GM19351 (cell line): Measurements from ENCODE around the gene TWF2.
A peak's percentile ranks its signal among the peaks of the same experiment; 100 is the strongest.

ENCODE experiments used
- ATAC-seq: cut with Tn5 transposase; IDR thresholded peaks from one replicate; pipeline ENCODE4 v1.9.1; 2021; ENCODE audit warnings: mild to moderate bottlenecking, moderate library complexity; ENCODE audit not compliant: unreplicated experiment

TWF2 gene

DNA sequence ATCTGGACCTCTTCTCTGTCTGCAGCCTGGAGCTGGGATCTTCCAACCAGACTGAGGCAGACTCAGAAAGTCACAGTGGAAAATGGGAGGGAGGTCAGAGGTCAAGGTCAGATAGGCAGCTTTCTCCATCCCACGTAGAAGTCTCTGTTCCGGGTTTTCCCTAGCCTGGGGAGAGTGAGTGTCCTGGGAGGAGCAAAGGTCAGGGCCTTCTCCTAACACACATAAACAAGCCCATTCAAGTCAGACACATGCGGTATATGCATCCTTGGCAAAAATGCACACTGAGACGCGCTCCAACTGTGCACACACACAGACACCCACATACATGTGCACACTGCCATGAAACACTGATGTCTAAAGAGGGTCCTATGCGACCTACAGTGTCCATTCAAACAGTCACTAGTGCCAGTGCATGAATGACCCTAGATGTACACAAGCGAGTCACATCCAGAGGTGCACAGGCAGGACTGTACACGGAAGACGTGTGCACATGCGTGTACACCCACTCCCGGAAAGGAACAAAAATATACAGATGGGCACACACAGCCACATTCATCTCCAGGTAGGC lies 681 bp downstream of the TWF2 start:
- ATAC-seq: peak; percentile 10

DNA sequence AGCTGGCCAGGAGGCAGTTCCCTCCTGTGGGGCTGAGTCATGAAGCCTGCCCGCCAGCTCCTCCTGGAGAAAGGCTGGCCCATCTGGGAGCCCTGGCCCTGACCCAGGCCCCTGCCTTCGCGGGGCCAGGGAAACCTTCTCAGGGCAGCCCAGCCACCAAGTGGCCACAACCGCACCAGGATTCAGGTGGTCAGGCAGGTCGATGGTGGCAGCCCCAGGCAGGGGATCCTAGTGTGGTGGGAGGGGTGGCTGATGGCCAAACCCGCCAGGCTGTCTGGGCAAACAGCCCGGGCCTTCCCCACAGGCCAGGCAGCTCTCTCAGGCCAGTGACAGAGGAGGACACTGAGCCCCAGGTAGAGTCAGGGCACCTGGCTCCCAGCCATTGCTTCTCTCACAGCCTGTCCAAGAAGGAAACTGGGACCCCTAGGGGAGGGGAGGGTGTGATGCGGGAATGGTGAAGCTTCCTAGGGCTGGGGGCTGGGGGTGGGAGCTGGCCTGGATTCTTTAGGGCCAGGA lies 1.2 kb downstream of the TWF2 start:
- ATAC-seq: no peak

DNA sequence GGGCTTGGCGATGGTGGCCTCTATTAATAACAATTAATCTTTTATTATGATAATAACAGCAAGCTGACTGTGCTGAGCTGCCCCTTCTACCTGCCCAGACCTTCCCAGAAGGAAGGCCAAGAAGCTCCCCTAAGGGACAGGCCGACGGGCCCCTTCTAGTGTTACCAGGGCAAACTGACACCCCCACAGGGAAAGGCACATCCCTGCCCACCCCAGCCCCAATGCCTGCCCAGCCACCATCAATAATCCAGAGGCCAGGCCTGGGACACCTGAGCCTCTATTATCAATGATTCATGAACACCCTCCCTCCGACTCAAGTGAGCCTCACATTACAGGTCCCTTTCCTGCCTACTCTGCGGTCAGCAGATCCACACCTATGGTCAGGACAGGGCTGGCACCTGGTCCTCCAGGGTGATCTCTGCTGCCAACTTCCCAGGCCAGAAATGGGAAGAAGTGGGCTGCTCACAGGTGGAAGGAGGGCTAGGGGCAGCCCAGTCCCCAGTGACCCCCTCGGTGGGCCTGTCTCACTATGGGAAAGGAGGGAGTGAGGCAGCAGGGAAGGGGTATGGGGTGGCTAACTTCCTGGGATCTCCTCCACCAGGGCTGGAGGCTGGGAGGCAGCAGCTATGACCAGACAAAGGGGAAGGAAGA lies 1.8 kb downstream of the TWF2 start:
- no peak for ATAC-seq

DNA sequence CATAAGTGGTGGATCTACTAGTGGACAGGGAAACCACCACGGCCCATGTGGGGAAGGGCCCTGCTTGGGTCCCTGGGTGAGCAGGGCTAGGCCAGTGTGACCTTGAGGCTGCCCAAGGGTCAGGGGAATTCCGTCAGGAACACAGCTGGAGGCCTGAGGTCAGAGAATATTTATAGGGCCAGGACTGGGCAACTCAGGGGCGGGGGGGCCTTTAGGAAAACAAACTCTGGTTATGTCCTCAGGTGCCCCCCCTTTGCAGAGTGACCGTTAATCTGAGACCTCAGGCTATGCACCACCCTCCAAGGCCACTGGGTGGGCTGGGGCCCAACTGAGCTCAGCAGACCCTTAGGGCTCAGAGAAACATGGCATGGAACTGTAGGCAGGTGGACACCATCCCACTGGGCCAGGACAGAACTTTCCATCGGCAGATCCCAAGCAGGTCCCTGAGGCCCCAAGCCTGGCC lies 2.5 kb downstream of the TWF2 start:
- no peak for ATAC-seq

DNA sequence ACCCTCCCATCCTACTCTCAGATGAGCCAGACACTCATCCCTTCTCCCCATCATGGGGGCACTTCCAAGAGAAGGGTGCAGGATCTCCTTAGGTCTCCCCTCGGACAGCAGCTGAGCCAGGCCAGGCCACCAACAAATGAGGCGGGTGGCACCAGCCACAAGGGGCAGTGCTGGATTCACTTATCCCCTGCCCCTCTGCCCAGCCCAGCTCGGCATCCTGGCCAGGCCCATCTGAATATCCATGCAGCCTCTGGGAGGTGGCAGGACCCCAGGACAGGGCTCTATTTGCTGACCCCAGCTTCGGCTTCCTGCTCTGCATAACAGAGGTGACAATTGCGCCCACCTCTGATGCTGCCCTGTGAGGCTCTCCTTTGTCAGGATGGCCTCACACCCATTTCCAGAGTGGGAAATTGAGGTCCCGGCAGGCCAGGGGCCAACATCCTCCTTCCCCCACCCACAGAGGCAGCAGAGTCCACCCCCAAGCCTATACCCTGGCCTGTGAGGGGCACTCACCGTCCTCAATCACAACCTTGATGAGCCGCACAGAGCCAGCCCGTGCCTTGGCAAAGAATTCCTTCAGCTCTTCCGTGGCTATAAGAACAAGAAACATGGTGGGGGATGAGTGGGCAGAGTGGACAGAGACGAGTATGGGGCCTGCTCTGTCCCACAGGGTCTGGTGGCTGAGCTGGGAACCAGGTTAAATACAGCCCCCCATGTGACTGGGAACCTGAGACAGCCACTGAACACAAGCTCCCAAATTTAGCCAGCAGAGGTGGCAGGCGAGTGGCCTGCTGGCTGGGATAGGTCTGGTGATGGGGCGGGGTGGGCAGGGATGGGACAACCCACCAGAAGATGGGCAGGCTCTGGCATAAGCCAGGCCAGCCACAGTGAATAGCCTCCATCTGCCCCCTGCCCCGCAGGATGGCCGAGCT lies 4.2 kb downstream of the TWF2 start:
- no peak for ATAC-seq

DNA sequence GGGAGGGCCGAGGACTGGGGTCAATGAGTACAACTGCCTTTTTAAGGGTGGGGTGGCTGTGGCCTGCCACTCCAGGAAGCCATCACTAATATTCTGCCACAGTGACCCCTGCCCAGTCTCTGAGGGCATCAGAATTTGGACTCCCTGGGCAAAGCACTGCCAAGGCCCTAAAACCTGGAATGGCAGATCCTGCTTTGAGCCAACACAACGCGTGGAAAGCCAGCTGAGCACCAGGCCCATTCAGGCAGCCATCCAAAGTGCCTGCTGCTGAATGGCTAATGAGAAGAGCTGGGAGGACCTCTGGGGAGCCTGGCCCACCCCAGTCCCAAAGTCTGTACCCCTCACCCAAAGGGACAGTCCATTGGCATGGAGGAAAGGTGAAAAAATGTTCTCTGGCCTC lies 5.0 kb downstream of the TWF2 start:
- no peak for ATAC-seq

DNA sequence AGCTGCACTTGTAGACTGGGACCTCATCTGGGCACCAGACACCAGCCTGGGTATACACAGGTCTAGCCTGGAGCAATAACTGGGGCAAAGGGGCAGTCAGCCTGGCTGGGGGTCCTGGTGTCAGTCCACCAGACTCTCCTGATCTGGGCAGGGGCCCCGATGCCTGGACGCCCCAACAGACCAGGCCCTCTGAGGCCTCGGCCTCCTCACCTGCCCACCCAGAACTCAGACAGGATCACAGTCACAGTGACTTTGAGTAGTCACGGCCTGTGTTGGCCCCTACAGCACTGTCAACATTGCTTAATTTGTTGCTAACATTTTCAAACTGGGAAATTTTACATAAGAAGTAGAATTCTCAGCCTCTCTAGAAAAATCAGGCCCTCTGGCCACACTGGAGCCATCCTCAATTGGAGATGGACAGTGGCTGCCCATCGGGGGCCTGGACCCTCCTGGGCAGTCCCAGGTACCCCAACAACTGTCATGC lies 5.8 kb downstream of the TWF2 start:
- no peak for ATAC-seq

DNA sequence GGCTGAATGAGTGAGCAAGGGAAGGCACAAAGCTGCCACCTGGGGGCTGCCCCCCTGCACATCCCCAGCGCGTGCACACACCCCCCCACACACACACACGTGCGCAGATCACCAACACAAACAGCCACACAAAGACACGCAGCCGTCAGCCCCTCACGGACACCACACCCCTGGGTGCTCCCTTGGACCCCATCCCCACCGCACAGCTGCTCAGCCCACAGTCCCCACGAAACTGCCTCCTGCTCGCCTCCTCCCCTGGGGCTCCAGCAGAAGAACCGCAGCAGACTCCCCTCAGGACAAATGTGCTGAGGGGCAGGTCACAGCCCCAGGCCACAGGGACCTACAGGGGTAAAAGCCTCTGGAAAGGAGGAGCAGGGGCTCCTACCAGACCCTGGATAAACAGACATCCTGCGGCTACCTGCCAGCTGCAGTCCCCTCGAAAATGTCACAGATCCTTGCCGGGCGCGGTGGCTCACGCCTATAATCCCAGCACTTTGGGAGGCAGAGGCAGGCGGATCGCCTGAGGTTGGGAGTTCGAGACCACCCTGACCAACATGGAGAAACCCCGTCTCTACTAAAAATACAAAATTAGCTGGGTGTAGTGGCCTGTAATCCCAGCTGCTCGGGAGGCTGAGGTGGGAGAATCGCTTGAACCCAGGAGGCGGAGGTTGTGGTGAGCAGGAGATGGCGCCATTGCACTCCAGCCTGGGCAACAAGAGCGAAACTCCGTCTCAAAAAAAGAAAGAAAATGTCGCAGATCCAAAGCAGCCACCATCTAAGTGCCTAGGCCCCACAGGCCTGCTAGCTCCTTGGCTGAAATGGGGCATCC lies 6.5 kb downstream of the TWF2 start:
- no peak for ATAC-seq

DNA sequence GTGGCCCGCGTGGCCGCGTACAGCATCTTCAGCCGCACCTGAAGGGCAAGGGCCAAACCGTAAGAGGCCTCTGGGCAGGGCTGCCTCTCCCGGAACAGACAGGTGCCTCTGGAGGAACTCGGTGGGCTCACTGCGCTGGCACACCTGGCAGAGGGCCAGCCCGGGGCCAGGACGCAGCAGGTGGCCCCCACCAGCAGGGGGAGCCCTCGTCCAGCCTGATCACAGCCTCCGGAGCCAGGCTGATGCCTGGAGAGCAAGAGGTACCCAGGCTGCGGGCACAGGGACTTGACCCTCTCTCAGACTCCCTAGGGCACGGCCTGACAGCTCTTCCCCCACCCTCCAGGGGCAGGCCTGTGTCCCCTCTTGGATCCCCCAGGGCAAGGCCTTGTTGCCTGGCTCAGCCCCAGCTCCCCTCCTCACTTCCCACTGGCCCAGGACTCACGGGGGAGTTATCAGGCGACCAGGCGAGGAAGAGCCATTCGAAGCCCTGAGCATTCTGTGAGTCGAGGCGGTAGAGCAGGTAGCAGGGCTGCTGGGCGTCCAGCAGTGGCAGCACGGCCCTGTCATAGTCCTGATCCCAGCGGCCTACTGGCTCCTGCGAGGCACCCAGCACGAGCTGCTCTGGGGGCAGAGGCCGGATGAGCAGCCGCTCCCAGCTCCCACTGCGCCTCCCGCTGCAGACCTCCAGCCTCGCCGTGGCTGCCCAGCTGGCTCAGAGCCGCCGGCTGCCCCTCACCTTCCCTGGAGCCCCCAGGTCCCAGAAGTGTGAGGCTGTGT lies 7.3 kb downstream of the TWF2 start:
- no peak for ATAC-seq

DNA sequence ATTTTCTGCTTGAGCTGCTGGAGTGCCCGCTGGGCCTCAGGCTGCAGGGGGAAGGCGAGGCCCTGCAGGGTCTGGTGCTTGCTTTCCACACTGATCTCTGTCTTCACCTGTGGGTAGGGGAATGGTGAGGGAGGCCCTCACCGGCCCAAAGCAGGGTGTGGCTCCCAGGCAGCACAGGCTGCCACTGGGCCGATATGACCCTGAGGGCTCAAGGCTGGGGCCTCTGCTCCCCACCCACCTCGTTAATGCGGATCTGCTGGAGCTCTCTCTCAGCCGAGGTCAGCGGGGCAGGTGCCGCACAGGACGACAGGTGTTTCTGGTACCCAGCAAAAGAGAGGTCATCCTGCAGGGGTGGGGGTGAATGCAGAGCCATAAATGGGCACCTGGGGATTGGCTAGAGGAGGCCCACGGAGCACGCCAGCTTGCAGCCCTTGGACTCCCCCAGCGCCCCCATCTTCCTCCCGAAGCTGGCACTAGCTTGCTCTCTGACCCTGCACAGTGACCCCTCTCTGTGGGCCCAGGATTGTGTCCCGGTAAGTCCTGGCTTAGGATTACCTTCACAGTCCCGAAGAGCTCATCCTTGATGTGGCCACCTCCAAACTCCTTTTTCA lies 8.0 kb downstream of the TWF2 start:
- ATAC-seq: no peak

DNA sequence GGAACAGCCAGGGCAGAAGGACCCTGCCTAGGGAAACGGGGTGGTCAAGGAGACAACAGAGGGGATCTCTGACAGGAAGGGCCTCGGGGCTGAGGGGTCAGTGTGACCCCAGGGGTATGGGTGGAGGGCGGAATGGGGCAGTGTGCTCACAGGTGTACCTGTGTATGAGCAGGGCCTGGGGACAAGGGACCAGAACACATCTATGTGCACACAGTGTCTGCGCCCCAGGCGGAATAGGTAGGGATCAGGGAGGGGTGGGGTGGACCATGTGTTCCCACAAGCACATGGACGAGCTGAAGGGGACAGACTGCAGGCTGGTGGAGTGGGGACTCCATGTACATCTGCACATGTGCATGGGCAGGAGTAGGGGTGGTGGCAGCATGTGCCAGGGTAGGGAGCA lies 8.5 kb downstream of the TWF2 start:
- ATAC-seq: no peak

DNA sequence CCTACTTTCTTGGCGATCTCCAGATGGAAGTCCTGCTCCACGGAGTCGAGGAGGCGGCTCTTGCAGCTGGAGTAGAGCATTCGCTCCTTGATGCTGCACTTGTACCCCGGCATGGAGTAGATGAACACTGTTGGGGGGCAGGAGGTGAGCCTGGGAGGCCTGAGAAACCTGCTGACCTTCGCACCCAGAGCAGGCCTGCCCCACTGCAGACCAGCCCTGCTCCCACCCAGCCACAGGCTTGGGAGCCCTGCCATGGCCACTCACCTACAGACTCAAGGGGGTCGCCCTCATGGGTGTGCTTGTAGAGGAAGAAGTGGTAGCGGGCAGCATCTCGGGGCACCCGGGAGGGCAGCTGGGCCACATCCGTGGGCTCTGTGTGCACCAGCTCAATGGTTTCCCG lies 9.3 kb downstream of the TWF2 start:
- no peak for ATAC-seq

DNA sequence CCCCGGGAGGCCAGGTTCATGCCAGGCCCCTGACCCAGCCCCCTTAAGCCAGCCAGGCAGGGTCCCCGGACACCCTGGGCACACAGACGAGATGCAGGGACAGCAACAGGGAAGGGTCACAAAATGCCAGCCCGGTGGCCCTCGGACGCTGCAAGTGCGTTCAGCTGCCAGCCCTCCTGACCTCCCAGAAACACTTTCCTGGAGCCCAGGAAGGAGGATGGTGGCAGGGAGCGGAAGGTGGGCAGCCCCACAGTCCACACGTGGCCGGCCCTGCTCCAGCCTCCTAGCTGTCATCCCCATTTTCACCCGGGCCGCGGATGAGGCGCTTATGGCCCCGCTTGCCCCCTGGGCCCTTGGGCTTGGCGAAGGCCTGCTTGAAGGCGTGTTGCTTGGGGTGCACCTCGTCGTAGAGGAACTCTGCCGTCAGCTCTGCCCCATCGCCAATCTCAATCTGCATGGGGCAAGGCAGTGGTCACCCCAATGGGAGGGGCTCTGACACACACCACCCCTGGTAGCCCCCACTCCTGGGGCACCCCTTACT lies 10.1 kb downstream of the TWF2 start:
- ATAC-seq: no peak

DNA sequence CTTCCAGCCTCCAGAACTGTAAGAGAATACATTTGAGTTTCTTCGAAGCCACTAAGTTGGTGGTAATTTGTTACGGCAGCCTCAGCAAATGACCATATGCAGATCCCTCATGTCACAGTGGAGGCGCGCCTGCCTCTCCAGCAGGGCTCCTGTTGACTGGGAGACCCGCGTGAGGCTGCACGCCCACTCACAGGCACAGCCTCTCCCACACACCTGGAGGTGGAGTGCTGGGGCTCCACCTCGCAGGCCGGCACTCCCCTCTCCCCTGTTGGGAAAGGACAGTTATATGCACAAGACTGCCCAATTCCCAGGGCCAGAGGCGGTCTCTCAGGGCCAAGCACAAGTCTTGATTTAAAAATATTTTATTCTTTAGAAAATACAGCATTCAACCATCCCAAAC lies 10.7 kb downstream of the TWF2 start:
- ATAC-seq: no peak

DNA sequence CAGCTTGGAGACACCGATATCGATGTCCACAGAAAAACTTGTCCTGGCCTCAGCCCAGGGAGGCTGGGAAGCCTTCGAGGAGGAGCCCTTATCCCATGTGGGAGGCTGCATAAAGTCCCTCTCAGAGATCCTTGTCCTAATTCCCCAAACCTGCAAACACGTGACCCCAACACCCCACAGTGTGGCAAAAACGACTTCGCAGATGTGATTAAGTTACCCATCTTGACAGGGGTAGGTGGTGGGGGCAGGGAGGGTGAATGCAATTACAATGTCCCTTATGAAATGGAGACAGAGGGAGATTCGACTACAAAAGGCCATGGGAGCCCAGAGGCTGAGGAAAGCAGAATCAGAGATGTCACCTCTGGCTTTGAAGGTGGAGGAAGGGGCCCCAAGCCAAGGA lies 11.2 kb downstream of the TWF2 start:
- ATAC-seq: no peak

DNA sequence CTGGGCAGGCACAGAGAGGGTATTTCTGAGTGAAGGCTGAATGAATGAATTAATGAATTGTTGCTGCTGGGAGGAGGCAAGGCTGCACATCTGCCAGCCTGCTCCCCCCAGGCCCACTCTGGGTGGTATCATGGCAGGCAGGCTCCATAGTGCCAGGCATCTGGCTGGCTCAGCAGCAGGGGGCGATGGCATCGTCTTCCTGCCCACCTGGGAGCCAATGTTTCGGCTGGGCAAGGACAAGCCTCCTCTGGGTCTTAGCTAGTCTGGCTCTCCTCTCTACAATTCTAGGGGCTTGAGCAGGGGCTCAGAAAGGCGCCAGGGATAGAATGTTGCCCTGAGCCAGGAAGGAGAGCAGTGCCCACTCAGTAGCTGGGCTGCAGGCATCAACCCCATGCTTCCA lies 11.8 kb downstream of the TWF2 start:
- ATAC-seq: no peak

DNA sequence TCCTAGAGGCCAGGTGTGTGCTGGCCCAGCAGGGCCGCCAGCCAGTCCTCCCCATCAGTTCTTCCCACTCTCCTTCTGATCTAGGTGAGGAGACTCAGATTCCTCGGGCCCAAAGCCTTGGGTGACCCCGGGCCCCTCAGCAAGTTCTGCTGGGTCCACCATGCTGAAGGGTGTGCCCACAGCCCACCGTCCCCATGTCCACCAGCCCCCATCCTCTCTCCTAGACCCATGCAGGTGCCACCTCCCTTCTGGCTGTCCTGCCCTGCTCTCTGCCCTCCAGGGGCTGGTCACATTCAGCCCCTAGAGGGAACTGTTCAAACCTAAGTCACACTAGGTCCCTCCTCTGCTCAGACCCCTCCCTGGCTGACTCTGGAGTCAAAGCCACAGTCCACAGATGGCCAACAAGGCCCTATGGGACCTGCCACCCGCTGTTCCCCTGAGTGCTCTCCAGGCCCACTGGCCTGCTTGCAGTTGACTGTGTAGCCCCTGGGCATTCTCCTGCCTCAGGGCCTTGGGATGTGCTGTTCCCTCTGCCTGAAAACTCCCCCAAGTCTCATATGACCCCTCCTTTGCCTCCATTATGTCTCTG lies 12.6 kb downstream of the TWF2 start:
- ATAC-seq: no peak

DNA sequence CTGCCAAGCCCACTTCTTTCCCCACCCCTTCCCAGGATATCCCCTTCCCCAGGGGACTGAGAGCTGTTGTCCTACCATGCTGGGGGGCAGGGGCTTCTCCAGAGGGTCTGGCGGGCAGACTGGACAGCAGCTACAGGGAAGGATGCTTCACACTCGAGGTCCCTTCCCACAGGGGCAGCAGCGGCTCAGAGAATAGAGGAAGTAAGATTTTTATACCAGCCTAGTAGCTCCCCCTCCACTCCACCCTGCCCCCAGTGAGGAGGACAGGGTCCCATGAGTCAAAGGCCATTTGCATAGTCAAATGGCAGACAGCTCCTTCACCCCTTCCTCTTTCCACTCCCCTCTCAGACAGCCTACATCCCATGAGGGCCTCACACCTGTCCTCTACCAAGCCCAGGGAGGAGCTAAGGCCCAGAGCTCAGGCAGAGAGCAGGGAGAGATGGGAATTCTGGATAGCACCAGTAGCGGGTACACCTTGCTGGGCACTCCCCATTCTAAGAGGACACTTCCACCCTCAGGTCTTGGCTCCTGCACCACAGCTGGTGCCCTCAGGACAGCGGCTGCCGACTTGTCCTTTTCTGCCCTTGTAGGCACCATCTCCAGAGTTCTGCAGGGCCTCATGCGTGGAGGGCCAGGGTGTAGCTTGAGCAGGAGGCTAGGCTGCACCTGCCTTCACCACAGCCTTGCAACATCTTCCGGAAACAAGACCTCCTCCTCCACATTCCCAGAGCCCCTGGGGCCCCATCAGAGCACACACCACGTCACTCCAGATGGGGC lies 13.3 kb downstream of the TWF2 start, which contains the start of gene TLR9:
Gene TLR9 (minus strand): TSS at position 194 of the 777 bp plus-strand sequence. CDS start 116 bp downstream, at position 78.
- ATAC-seq: peak; percentile 78
